ENCODE data around the gene PLCH2. TPM values are rescaled to one million over a fixed set of nuclear protein-coding genes. Genes with fewer than 3 reads are reported as not detected.

Gene PLCH2
- total and polyA plus RNA-seq, 12 donors: 0.06 to 0.51 (median 0.10) TPM; not detected in 2

DNA sequence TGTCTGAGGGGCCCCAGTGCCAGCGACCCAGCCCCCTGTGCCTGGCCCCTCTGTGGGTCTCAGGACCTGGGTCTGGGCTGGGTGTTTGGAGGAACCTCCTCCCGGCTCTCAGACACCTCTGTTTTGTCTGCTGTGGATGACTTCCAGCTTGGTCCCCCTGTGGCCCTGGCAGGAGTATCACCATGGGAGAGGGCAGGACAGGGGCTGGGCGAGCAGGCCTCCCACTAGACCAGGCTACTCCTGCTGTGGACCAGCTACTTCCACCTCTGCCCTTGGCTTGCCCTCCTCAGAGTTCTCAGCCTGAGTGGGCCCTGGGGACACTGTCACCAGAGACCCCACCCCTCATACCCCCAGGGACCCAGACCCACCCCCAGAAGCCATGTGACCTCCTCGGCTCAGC is 21.8 kb downstream of the PLCH2 start:
- 57 to 62% methylated on average over 4 of the region's 4 CpGs for WGBS, 2 donors
- H3K27me3 ChIP-seq: peaks cover 0 to 48% (median 40%) of the 10 kb centered on the region in 7 donors
- H3K36me3 ChIP-seq: no peaks in the 10 kb centered on the region
- ATAC-seq: no peak
- no peaks in the 10 kb centered on the region for H3K9me3 ChIP-seq
- peaks cover 0 to 3% (median 0%) of the 10 kb centered on the region in 9 donors for H3K4me1 ChIP-seq
- H3K4me3 ChIP-seq: no peak overlapping the region
- no peak overlapping the region for H3K27ac ChIP-seq
- intact Hi-C loops (cut with DNase I): no loop called here
- no peak for DNase-seq
- TF ChIP-seq, protein P1, sequence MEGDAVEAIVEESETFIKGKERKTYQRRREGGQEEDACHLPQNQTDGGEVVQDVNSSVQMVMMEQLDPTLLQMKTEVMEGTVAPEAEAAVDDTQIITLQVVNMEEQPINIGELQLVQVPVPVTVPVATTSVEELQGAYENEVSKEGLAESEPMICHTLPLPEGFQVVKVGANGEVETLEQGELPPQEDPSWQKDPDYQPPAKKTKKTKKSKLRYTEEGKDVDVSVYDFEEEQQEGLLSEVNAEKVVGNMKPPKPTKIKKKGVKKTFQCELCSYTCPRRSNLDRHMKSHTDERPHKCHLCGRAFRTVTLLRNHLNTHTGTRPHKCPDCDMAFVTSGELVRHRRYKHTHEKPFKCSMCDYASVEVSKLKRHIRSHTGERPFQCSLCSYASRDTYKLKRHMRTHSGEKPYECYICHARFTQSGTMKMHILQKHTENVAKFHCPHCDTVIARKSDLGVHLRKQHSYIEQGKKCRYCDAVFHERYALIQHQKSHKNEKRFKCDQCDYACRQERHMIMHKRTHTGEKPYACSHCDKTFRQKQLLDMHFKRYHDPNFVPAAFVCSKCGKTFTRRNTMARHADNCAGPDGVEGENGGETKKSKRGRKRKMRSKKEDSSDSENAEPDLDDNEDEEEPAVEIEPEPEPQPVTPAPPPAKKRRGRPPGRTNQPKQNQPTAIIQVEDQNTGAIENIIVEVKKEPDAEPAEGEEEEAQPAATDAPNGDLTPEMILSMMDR (IDR thresholded peaks at IDR 0.05): no peak

DNA sequence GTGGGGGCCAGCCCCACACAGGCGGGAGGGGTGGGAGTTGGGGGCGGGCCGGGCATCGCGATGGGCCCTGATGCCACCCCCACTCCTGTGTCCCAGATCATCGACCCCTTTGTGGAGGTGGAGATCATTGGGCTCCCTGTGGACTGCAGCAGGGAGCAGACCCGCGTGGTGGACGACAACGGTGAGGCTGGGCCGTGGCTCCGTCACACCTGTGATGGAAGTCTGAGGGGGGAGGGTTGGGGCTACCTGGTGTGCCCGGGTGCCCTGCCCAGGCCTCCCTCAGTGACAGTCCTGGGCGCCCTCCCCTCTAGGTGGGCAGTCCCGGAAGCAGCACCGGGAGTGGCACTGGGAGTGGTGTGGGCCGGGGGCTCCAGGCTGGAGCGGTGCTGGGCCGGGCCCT is 22.6 kb downstream of the PLCH2 start:
- Histone ChIP-seq H3K27ac (no peak overlapping the region), H3K36me3 (no peaks in the 10 kb centered on the region), H3K27me3 (peaks cover 0 to 55% (median 47%) of the 10 kb centered on the region in 7 donors), H3K9me3 (no peaks in the 10 kb centered on the region), H3K4me3 (no peak overlapping the region), H3K4me1 (peaks cover 0 to 3% (median 0%) of the 10 kb centered on the region in 9 donors)
- no peak for ATAC-seq
- 76 to 78% methylated on average over 19 of the region's 19 CpGs for WGBS, 2 donors
- no peak for DNase-seq
- TF ChIP-seq, protein P1 (IDR thresholded peaks at IDR 0.05): no peak
- intact Hi-C loops (cut with DNase I): loop anchor here in 1 of 10 donors (1.0 kb wide), 1 partner anchor 11 kb away; no protein-coding TSS in a partner anchor

DNA sequence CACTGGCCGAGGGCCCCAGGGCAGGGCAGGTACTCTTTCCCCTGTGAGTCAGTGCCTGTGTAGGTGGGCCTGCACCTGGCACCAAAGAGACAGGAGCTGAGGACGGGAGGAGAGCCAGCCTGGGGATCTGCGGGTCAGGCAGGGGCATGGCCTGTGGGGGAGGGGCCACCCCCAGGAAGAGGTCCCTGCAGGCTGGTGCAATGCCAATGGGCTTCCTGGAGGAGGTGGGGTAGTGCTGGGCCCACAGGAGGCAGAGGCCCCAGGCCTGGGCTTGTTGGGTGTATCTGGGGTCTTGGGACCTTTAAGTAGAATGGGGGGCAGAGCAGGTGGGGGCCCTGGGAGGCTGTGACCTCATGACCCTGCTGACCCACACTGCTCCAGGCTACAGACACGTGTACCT is 23.2 kb downstream of the PLCH2 start:
- Histone ChIP-seq H3K9me3 (no peaks in the 10 kb centered on the region), H3K4me1 (peaks cover 0 to 5% (median 3%) of the 10 kb centered on the region in 9 donors), H3K27me3 (peaks cover 1 to 61% (median 53%) of the 10 kb centered on the region in 7 donors), H3K27ac (no peak overlapping the region), H3K4me3 (no peak overlapping the region), H3K36me3 (no peaks in the 10 kb centered on the region)
- ATAC-seq (no peak), DNase-seq (no peak)
- TF ChIP-seq, protein P1 (IDR thresholded peaks at IDR 0.05): no peak
- intact Hi-C loops (cut with DNase I): loop anchor here in 1 of 10 donors (1.0 kb wide), 1 partner anchor 12 kb away; no protein-coding TSS in a partner anchor
- WGBS, 2 donors: 45 to 56% methylated on average over 4 of the region's 4 CpGs

DNA sequence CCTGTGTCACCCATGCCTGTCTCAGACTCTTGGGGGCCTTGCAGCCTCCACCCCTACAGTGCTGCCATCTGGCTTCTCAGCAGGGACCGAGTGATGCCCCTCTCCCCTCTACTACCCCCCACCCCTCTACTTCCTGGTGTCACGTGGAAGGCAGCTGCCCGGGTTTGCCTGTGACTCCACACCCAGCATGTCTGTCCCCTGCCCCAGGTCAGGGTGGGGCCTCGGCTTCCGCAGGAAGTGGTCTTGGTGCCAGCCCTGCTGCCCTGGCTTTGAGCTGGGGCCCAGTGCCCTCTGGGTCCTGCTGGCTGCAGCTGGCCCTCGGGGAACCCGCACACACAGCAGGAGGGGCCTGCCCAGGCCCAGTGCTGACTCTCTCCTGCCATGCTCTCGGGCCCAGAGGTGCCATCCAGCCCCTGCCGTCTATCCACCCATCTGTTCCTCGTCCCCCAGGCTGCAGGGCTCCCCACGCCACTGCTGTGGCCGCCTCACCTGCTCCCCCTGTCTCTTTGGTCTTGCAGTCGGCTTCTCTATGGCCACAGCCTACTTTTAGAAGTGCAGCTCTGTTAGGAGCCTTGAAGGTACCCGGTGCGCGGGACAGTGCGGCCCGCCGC is 24.0 kb downstream of the PLCH2 start:
- Histone ChIP-seq H3K27ac (no peak overlapping the region), H3K27me3 (peaks cover 3 to 69% (median 60%) of the 10 kb centered on the region in 7 donors), H3K9me3 (no peaks in the 10 kb centered on the region), H3K4me1 (peaks cover 0 to 13% (median 7%) of the 10 kb centered on the region in 9 donors), H3K36me3 (no peaks in the 10 kb centered on the region), H3K4me3 (no peak overlapping the region)
- DNase-seq: no peak
- intact Hi-C loops (cut with DNase I): loop anchor here in 1 of 10 donors (1.0 kb wide), 1 partner anchor 13 kb away; no protein-coding TSS in a partner anchor
- no peak for ATAC-seq
- TF ChIP-seq, protein P1 (IDR thresholded peaks at IDR 0.05): no peak
- WGBS, 2 donors: 56 to 64% methylated on average over 17 to 19 of the region's 19 CpGs
